Left colon (tissue), 2 donors: ENCODE measurements around the gene TSSC4. TPM values are rescaled to one million over a fixed set of nuclear protein-coding genes. Genes with fewer than 3 reads are reported as not detected.

Experiments
- ATAC-seq: fragments of 200-7000 bp; cut with Tn5 transposase; one replicate; pipeline ENCODE4 v1.9.1; 2020; ENCODE audit warnings: mild to moderate bottlenecking, moderate library complexity
- DNase-seq, 2 donors: peaks; one replicate each; pipeline ENCODE4 v3.0.0-alpha.2; 2020
- intact Hi-C, 2 donors: fragments of 100-400 bp; cut with DNase I in 1 of 2; cut with micrococcal nuclease in 1 of 2; formaldehyde crosslinking; loops; one replicate each; pipeline versions ENCODE4 v1.11.2 to v1.14.0; 2022; cut with DNase I, micrococcal nuclease
- total RNA-seq, 2 donors: library from RNA; stranded (reverse); fragmentation: NEBNext Ultra II Directional; extraction: Animal tissue kit (Norgen Biotek cat#: 25700); gene quantifications; one replicate each; pipeline ENCODE4 v1.2.1, GENCODE V29; 2021
- donor health status: DM: no; HTN: no; CAD: no.
- donor health status: DM: yes; HTN: yes; CAD: no.

TSSC4 gene
- total RNA-seq, 2 donors from 2014 or later, result 39.9 to 40.4 TPM

- intact Hi-C loops, result no loop called here
- DNase-seq (no peak), ATAC-seq (no peak)
Observed at GRCh38 chr11:2367266-2368160, 33.0 kb upstream of the TSSC4 start.

GRCh38 chr11:2368178-2368850 lies 32.2 kb upstream of the TSSC4 start:
- ATAC-seq, result no peak
- intact Hi-C loops, result no loop called here
- no peak for DNase-seq

- intact Hi-C loops, result no loop called here
- ATAC-seq, result no peak
- DNase-seq, result no peak
Observed at GRCh38 chr11:2368851-2369180, 31.7 kb upstream of the TSSC4 start.

GRCh38 chr11:2369320-2369719 lies 31.2 kb upstream of the TSSC4 start:
- DNase-seq (no peak), ATAC-seq (no peak)
- intact Hi-C loops, result no loop called here

GRCh38 chr11:2369896-2370295 lies 30.7 kb upstream of the TSSC4 start:
- intact Hi-C loops, result no loop called here
- no peak for ATAC-seq
- DNase-seq, result no peak

GRCh38 chr11:2374456-2375201 lies 25.9 kb upstream of the TSSC4 start:
- intact Hi-C loops, result no loop called here
- no peak for DNase-seq
- no peak for ATAC-seq

GRCh38 chr11:2375341-2375853 lies 25.2 kb upstream of the TSSC4 start:
- intact Hi-C loops, result no loop called here
- no peak for ATAC-seq

GRCh38 chr11:2375964-2376551 lies 24.5 kb upstream of the TSSC4 start:
- no peak for DNase-seq
- intact Hi-C loops, result no loop called here
- ATAC-seq, result peak; percentile 69

More at GRCh38 chr11:2375341-2375853, 25.2 kb upstream of the TSSC4 start:
- peak in 1 of 2 donors; percentile 23 for DNase-seq

- DNase-seq, result peak in 1 of 2 donors; percentile 57
- peak; percentile 79 for ATAC-seq
- intact Hi-C loops, result no loop called here
Observed at GRCh38 chr11:2376751-2377451, 23.6 kb upstream of the TSSC4 start, which contains the start of gene CD81. CD81 (plus strand) TSS chr11:2377310; CDS start chr11:2377550, 240 bp downstream.

- intact Hi-C loops, result no loop called here
- DNase-seq (peak; percentile 58 to 77), ATAC-seq (peak; percentile 48)
Observed at GRCh38 chr11:2377511-2378443, 22.8 kb upstream of the TSSC4 start.

GRCh38 chr11:2378527-2379210 lies 21.9 kb upstream of the TSSC4 start:
- intact Hi-C loops, result no loop called here
- ATAC-seq (no peak), DNase-seq (peak in 1 of 2 donors; percentile 42)

- no peak for ATAC-seq
- DNase-seq, result peak in 1 of 2 donors; percentile 13
- intact Hi-C loops, result no loop called here
Observed at GRCh38 chr11:2379466-2380174, 20.9 kb upstream of the TSSC4 start.

- DNase-seq, result peak in 1 of 2 donors; percentile 11
- intact Hi-C loops, result no loop called here
- ATAC-seq, result no peak
Observed at GRCh38 chr11:2380396-2380795, 20.2 kb upstream of the TSSC4 start.

GRCh38 chr11:2380807-2381350 lies 19.7 kb upstream of the TSSC4 start:
- DNase-seq (peak; percentile 64 to 77), ATAC-seq (no peak)
- intact Hi-C loops, result no loop called here

- intact Hi-C loops, result no loop called here
- DNase-seq, result peak in 1 of 2 donors; percentile 19
- no peak for ATAC-seq
Observed at GRCh38 chr11:2381494-2382128, 18.9 kb upstream of the TSSC4 start.
